ENCODE measurements around the gene MRPL38.
"Not testable (repeated sequence)": the region's sequence is repeated elsewhere in the genome, so short reads cannot be mapped to it uniquely, and the experiment has no call there.

MRPL38 gene

GRCh38 chr17:75875182-75875939 lies 29.3 kb downstream of the MRPL38 start:
- TF ChIP-seq CTCF (conservative IDR thresholded peaks at IDR 0.05; ENCODE audit: low read length) = no peak
- H3K4me3 ChIP-seq (ENCODE audit: low read length) = no peak overlapping the region
- DNase-seq (ENCODE audit: low read depth) = no peak

- H3K4me3 ChIP-seq (ENCODE audit: low read length) = no peak overlapping the region
- no peak for TF ChIP-seq CTCF (conservative IDR thresholded peaks at IDR 0.05; ENCODE audit: low read length)
- no peak for DNase-seq (ENCODE audit: low read depth)
Observed at GRCh38 chr17:75874323-75875181, 30.1 kb downstream of the MRPL38 start.

- TF ChIP-seq CTCF (conservative IDR thresholded peaks at IDR 0.05; ENCODE audit: low read length) = no peak
- H3K4me3 ChIP-seq (ENCODE audit: low read length) = no peak overlapping the region
- DNase-seq (ENCODE audit: low read depth) = no peak
Observed at GRCh38 chr17:75873587-75874322, 30.9 kb downstream of the MRPL38 start.

- DNase-seq (ENCODE audit: low read depth) = peak; percentile 82
- H3K4me3 ChIP-seq (ENCODE audit: low read length) = no peak overlapping the region
- TF ChIP-seq CTCF (conservative IDR thresholded peaks at IDR 0.05; ENCODE audit: low read length) = no peak
Observed at GRCh38 chr17:75872434-75873351, 32.0 kb downstream of the MRPL38 start.

GRCh38 chr17:75870228-75870627 lies 34.5 kb downstream of the MRPL38 start:
- DNase-seq (ENCODE audit: low read depth) = not testable (repeated sequence)

GRCh38 chr17:75869282-75870141 lies 35.2 kb downstream of the MRPL38 start:
- no peak for TF ChIP-seq CTCF (conservative IDR thresholded peaks at IDR 0.05; ENCODE audit: low read length)
- peak; percentile 84 for DNase-seq (ENCODE audit: low read depth)
- H3K4me3 ChIP-seq (ENCODE audit: low read length) = peak overlapping the region; percentile 29

More at GRCh38 chr17:75870228-75870627, 34.5 kb downstream of the MRPL38 start:
- peak overlapping the region; percentile 29 for H3K4me3 ChIP-seq (ENCODE audit: low read length)

- H3K4me3 ChIP-seq (ENCODE audit: low read length); DNase-seq (ENCODE audit: low read depth): not testable (repeated sequence)
Observed at GRCh38 chr17:75868730-75869281, 35.9 kb downstream of the MRPL38 start.

GRCh38 chr17:75865404-75866188 lies 39.1 kb downstream of the MRPL38 start:
- DNase-seq (ENCODE audit: low read depth) = not testable (repeated sequence)

GRCh38 chr17:75864887-75865286 lies 39.8 kb downstream of the MRPL38 start:
- H3K4me3 ChIP-seq (ENCODE audit: low read length); DNase-seq (ENCODE audit: low read depth): not testable (repeated sequence)

More at GRCh38 chr17:75865404-75866188, 39.1 kb downstream of the MRPL38 start:
- not testable (repeated sequence) for H3K4me3 ChIP-seq (ENCODE audit: low read length)
